WTC11 (cell line): Measurements from ENCODE around the gene GNAL. TPM values are rescaled to one million over a fixed set of nuclear protein-coding genes. Genes with fewer than 3 reads are reported as not detected.

Source experiments
- ATAC-seq: fragments of 200-7000 bp; cut with Tn5 transposase; 2 replicates; pipeline ENCODE4 v1.10.0; 2021; ENCODE audit warnings: mild to moderate bottlenecking, moderate library complexity
- CTCF ChIA-PET: fragments of 300-600 bp; sonication (Branson Sonifier 250); formaldehyde crosslinking; loops from one replicate; lab custom pipeline; 2021; ENCODE audit warnings: antibody characterized with exemption; lab: Charles Lee
- POLR2A ChIA-PET: fragments of 350-600 bp; sonication (Branson Sonifier 250); formaldehyde crosslinking; loops from one replicate; lab custom pipeline; 2021; ENCODE audit warnings: antibody characterized with exemption; lab: Charles Lee
- DNase-seq: peaks from one replicate; pipeline ENCODE4 v3.0.0; 2021; ENCODE audit warnings: low spot score
- H3K27ac Mint-ChIP-seq: 2 replicates; pipeline ENCODE4 v1.8.0; 2021; ENCODE audit warnings: mixed read lengths
- H3K27me3 Mint-ChIP-seq: 2 replicates; pipeline ENCODE4 v1.8.0; 2021; ENCODE audit warnings: low read depth, mild to moderate bottlenecking, moderate library complexity, mixed read lengths
- H3K36me3 Mint-ChIP-seq: 2 replicates; pipeline ENCODE4 v1.8.0; 2021; ENCODE audit warnings: mixed read lengths
- H3K4me1 Mint-ChIP-seq: 2 replicates; pipeline ENCODE4 v1.8.0; 2022; ENCODE audit warnings: mixed read lengths
- H3K4me3 Mint-ChIP-seq: 2 replicates; pipeline ENCODE4 v1.8.0; 2021; ENCODE audit warnings: mild to moderate bottlenecking, moderate library complexity, mixed read lengths
- H3K9me3 Mint-ChIP-seq: 2 replicates; pipeline ENCODE4 v1.8.0; 2021; ENCODE audit warnings: mixed read lengths
- AR ChIP-seq: fragments of 250-450 bp; sonication (Bioruptor Pico); IDR thresholded peaks from 2 replicates; pipeline ENCODE4 v1.9.0; 2021; ENCODE audit warnings: mild to moderate bottlenecking
- ATF2 ChIP-seq: sonication (generic); formaldehyde crosslinking; IDR thresholded peaks from 2 replicates; pipeline ENCODE4 v1.8.1; 2022; ENCODE audit warnings: low read depth, missing genetic modification reagents, borderline replicate concordance
- CBFB ChIP-seq: sonication (generic); formaldehyde crosslinking; IDR thresholded peaks from 2 replicates; pipeline ENCODE4 v1.8.1; 2022; ENCODE audit warnings: mild to moderate bottlenecking, low read depth, missing genetic modification reagents
- FOXJ3 ChIP-seq: sonication (generic); formaldehyde crosslinking; IDR thresholded peaks from 2 replicates; pipeline ENCODE4 v1.9.0; 2021; ENCODE audit warnings: missing genetic modification reagents, mild to moderate bottlenecking, borderline replicate concordance
- FOXP1 ChIP-seq: sonication (generic); formaldehyde crosslinking; IDR thresholded peaks from 2 replicates; pipeline ENCODE4 v1.8.0; 2022; ENCODE audit warnings: missing genetic modification reagents, mild to moderate bottlenecking, moderate library complexity, borderline replicate concordance
- GTF2I ChIP-seq: fragments of 250-450 bp; sonication (Bioruptor Pico); conservative IDR thresholded peaks from 2 replicates; pipeline ENCODE4 v1.4.0; 2021; ENCODE audit warnings: mild to moderate bottlenecking
- MAX ChIP-seq: sonication (generic); formaldehyde crosslinking; IDR thresholded peaks from 2 replicates; pipeline ENCODE4 v1.8.0; 2022; ENCODE audit warnings: mild to moderate bottlenecking, missing genetic modification reagents
- NFE2L1 ChIP-seq: sonication (generic); formaldehyde crosslinking; IDR thresholded peaks from 2 replicates; pipeline ENCODE4 v1.8.1; 2023; ENCODE audit warnings: missing genetic modification reagents
- NR3C1 ChIP-seq: sonication (generic); formaldehyde crosslinking; conservative IDR thresholded peaks from 2 replicates; pipeline ENCODE4 v1.8.1; 2023; ENCODE audit warnings: low read depth, mild to moderate bottlenecking, missing genetic modification reagents
- SMAD4 ChIP-seq: sonication (generic); formaldehyde crosslinking; IDR thresholded peaks from 2 replicates; pipeline ENCODE4 v1.8.0; 2022; ENCODE audit warnings: mild to moderate bottlenecking, missing genetic modification reagents
- STAT6 ChIP-seq: sonication (generic); formaldehyde crosslinking; conservative IDR thresholded peaks from 2 replicates; pipeline ENCODE4 v1.8.1; 2023; ENCODE audit warnings: mild to moderate bottlenecking, low read depth, missing genetic modification reagents, moderate library complexity
- TEAD1 ChIP-seq: sonication (generic); formaldehyde crosslinking; IDR thresholded peaks from 2 replicates; pipeline ENCODE4 v1.8.0; 2022; ENCODE audit warnings: mild to moderate bottlenecking, missing genetic modification reagents
- ZBTB43 ChIP-seq: sonication (generic); formaldehyde crosslinking; IDR thresholded peaks from 2 replicates; pipeline ENCODE4 v1.8.1; 2023; ENCODE audit warnings: mild to moderate bottlenecking, missing genetic modification reagents
- ZNF121 ChIP-seq: sonication (generic); formaldehyde crosslinking; IDR thresholded peaks from 2 replicates; pipeline ENCODE4 v1.8.0; 2023; ENCODE audit warnings: missing genetic modification reagents
- ZNF425 ChIP-seq: fragments of 250-450 bp; sonication (Bioruptor Pico); conservative IDR thresholded peaks from 2 replicates; pipeline ENCODE4 v1.9.0; 2021; ENCODE audit warnings: mild to moderate bottlenecking
- ZNF512 ChIP-seq: sonication (generic); formaldehyde crosslinking; IDR thresholded peaks from 2 replicates; pipeline ENCODE4 v1.8.1; 2022; ENCODE audit warnings: missing genetic modification reagents, borderline replicate concordance
- total RNA-seq: library from RNA; stranded (reverse); gene quantifications from 3 replicates; pipeline ENCODE4 v1.2.3, GENCODE V29; 2021

Gene GNAL
- total RNA-seq, 1 experiment from 2014 or later, result 22.3 TPM

- TF ChIP-seq ZBTB43 (CRISPR knock-in tag), result no peak
- no peak for TF ChIP-seq TEAD1 (CRISPR knock-in tag)
- no peak for TF ChIP-seq ZNF425 (CRISPR knock-in tag)
- no peak for TF ChIP-seq FOXP1 (CRISPR knock-in tag)
- TF ChIP-seq CBFB (CRISPR knock-in tag), result no peak
Observed at GRCh38 chr18:11877497-11878135, 188.6 kb downstream of the GNAL start (continued).

GRCh38 chr18:11880586-11881304, 191.7 kb downstream of the GNAL start:
- no peak for DNase-seq
- ChIA-PET CTCF (interaction anchor here (1.4 kb wide), 1 partner anchor 54 kb away, joined by 3 read pairs; no protein-coding TSS in a partner anchor), POLR2A (no interaction called here)
- no peak for ATAC-seq
- Mint-ChIP-seq H3K4me1 (peaks cover 17% of the 10 kb centered on the region), H3K27me3 (no peaks in the 10 kb centered on the region), H3K4me3 (no peak overlapping the region), H3K36me3 (peaks cover 52% of the 10 kb centered on the region)
- TF ChIP-seq SMAD4 (CRISPR knock-in tag) (no peak), ZNF512 (CRISPR knock-in tag) (no peak), NFE2L1 (CRISPR knock-in tag) (no peak)
- TF ChIP-seq, all 79 proteins: peak for 0
- H3K27ac Mint-ChIP-seq, result peak overlapping the region; percentile 87
- H3K9me3 Mint-ChIP-seq, result peaks cover 7% of the 10 kb centered on the region

- Mint-ChIP-seq H3K4me1 (peaks cover 14% of the 10 kb centered on the region), H3K4me3 (no peak overlapping the region), H3K27ac (no peak overlapping the region), H3K9me3 (no peaks in the 10 kb centered on the region), H3K36me3 (peaks cover 40% of the 10 kb centered on the region), H3K27me3 (no peaks in the 10 kb centered on the region)
- TF ChIP-seq GTF2I (CRISPR knock-in tag), result no peak
- no peak for TF ChIP-seq MAX (CRISPR knock-in tag)
- ChIA-PET CTCF (no interaction called here), POLR2A (no interaction called here)
- no peak for DNase-seq
- ATAC-seq, result no peak
Observed at GRCh38 chr18:11882636-11883035, 193.6 kb downstream of the GNAL start.

GRCh38 chr18:11883153-11883552, 194.1 kb downstream of the GNAL start:
- H3K4me1 Mint-ChIP-seq, result peaks cover 8% of the 10 kb centered on the region
- H3K36me3 Mint-ChIP-seq, result peaks cover 40% of the 10 kb centered on the region
- no peak for ATAC-seq
- no peaks in the 10 kb centered on the region for H3K9me3 Mint-ChIP-seq
- ChIA-PET POLR2A (no interaction called here), CTCF (no interaction called here)
- H3K4me3 Mint-ChIP-seq, result no peak overlapping the region
- no peaks in the 10 kb centered on the region for H3K27me3 Mint-ChIP-seq
- H3K27ac Mint-ChIP-seq, result no peak overlapping the region
- DNase-seq, result no peak
- TF ChIP-seq STAT6 (CRISPR knock-in tag), result no peak
- TF ChIP-seq ATF2, result no peak
- no peak for TF ChIP-seq FOXJ3 (CRISPR knock-in tag)
- no peak for TF ChIP-seq NR3C1 (CRISPR knock-in tag)
- TF ChIP-seq ZNF121 (CRISPR knock-in tag), result no peak
- TF ChIP-seq AR, result no peak
